Ovary (tissue), 9 donors: ENCODE data around the gene SLC9B2. TPM values are rescaled to one million over a fixed set of nuclear protein-coding genes. Genes with fewer than 3 reads are reported as not detected.

Source experiments
- DNase-seq, 5 donors: peaks; one replicate each; pipeline ENCODE4 v3.0.0-alpha.2; 2019 to 2020
- H3K27ac ChIP-seq, 2 donors: fragments of 200-600 bp; one replicate each; pipeline versions ENCODE4 v1.5.1 to v1.8.0; 2019 to 2022
- H3K27me3 ChIP-seq: fragments of 200-600 bp; one replicate; pipeline ENCODE4 v1.8.0; 2022
- H3K36me3 ChIP-seq: fragments of 200-600 bp; sonication (generic); one replicate; pipeline ENCODE4 v1.5.1; 2019
- H3K4me1 ChIP-seq: one replicate; pipeline ENCODE4 v1.8.1; 2013; ENCODE audit warnings: mild to moderate bottlenecking, moderate library complexity; ENCODE audit not compliant: insufficient read depth
- H3K4me3 ChIP-seq: fragments of 200-600 bp; sonication (generic); one replicate; pipeline ENCODE4 v1.5.1; 2017
- H3K9me3 ChIP-seq, 2 donors: fragments of 200-600 bp in 1 of 2; sonication (generic) in 1 of 2; one replicate each; pipeline versions ENCODE4 v1.5.1 to v1.8.1; 2013 to 2019; ENCODE audit warnings: mild to moderate bottlenecking in 1 of 2, moderate library complexity in 1 of 2
- EP300 ChIP-seq: sonication (generic); formaldehyde crosslinking; IDR thresholded peaks from one replicate; pipeline ENCODE4 v1.6.1; 2017; ENCODE audit warnings: antibody characterized with exemption
- POLR2A ChIP-seq: fragments of 450-650 bp; IDR thresholded peaks from one replicate; pipeline ENCODE4 v1.6.1; 2017; ENCODE audit warnings: antibody characterized with exemption, mild to moderate bottlenecking, moderate library complexity
- WGBS, 3 donors: extraction: QIAGEN DNeasy Blood & Tissue Kit in 1 of 3; methylation state at CpG; one replicate each; pipeline versions ENCODE4 v1.1.5 to v1.1.7; 2013 to 2017; 5-methylcytosine and 5-hydroxymethylcytosine counted together
- intact Hi-C, 4 donors: fragments of 100-400 bp; cut with DNase I; formaldehyde crosslinking; loops; one replicate each; pipeline versions ENCODE4 v1.11.0 to v1.15.1; 2022 to 2023
- polyA plus RNA-seq, 2 donors: library from polyadenylated mRNA; stranded (reverse); fragments of 200-250 nt in 1 of 2; fragments of 350-450 nt in 1 of 2; fragmentation: Illumina TruSeq in 1 of 2; extraction: RNeasy Lipid Tissue Mini Kit (QIAGEN cat#74804) in 1 of 2; gene quantifications; one replicate each; pipeline ENCODE4 v1.2.3, GENCODE V29; 2013 to 2014
- total RNA-seq, 7 donors: library from RNA; depleted of rRNA in 2 of 7; stranded (reverse); fragments of >200 nt in 2 of 7; fragmentation: NEBNext Ultra II Directional in 3 of 7; extraction: Animal tissue kit (Norgen Biotek cat#: 25700) in 3 of 7; gene quantifications; one replicate each; pipeline versions ENCODE4 v1.1.0 to v1.2.4, GENCODE V29; 2016 to 2023
- TF ChIP-seq, protein P1 (sequence below), 3 donors: fragments of 450-650 bp in 2 of 3; fragments of 200-600 bp in 1 of 3; IDR thresholded peaks; one replicate each; pipeline versions ENCODE4 v1.5.1 to v1.8.0; 2016 to 2022; ENCODE audit warnings: antibody characterized with exemption in 3 of 3, mild to moderate bottlenecking in 1 of 3
- donor health status: DM: no; HTN: no; CAD: no; lungs with moderate emphysema.
- donor health status: DM: no; HTN: no; CAD: no.
- donor health status: Bipolar disorder and iron deficiency.
- donor health status: DM: yes; HTN: yes; CAD: no.
- donor health status: DM: no; HTN: no; CAD: no.
- donor health status: DM: yes; HTN: yes; CAD: no.

SLC9B2 gene
- total and polyA plus RNA-seq, 9 donors, result 11.0 to 19.2 (median 17.0) TPM

GRCh38 chr4:103032574-103032973 lies 44.0 kb downstream of the SLC9B2 start:
- WGBS, 3 donors, result 65 to 80% (median 78%) methylated on average over 2 of the region's 2 CpGs
- no peaks in the 10 kb centered on the region for H3K27me3 ChIP-seq
- no peaks in the 10 kb centered on the region for H3K36me3 ChIP-seq
- intact Hi-C loops, result no loop called here
- DNase-seq, result no peak
- H3K4me1 ChIP-seq, result no peaks in the 10 kb centered on the region
- no peaks in the 10 kb centered on the region for H3K9me3 ChIP-seq
- H3K4me3 ChIP-seq, result no peak overlapping the region
- H3K27ac ChIP-seq, result no peak overlapping the region
- TF ChIP-seq EP300, result no peak
- TF ChIP-seq POLR2A, result no peak
- TF ChIP-seq, protein P1, sequence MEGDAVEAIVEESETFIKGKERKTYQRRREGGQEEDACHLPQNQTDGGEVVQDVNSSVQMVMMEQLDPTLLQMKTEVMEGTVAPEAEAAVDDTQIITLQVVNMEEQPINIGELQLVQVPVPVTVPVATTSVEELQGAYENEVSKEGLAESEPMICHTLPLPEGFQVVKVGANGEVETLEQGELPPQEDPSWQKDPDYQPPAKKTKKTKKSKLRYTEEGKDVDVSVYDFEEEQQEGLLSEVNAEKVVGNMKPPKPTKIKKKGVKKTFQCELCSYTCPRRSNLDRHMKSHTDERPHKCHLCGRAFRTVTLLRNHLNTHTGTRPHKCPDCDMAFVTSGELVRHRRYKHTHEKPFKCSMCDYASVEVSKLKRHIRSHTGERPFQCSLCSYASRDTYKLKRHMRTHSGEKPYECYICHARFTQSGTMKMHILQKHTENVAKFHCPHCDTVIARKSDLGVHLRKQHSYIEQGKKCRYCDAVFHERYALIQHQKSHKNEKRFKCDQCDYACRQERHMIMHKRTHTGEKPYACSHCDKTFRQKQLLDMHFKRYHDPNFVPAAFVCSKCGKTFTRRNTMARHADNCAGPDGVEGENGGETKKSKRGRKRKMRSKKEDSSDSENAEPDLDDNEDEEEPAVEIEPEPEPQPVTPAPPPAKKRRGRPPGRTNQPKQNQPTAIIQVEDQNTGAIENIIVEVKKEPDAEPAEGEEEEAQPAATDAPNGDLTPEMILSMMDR (IDR thresholded peaks at IDR 0.05), result no peak

- TF ChIP-seq POLR2A (no peak), EP300 (no peak)
- TF ChIP-seq, protein P1 (IDR thresholded peaks at IDR 0.05), result no peak
- H3K27me3 ChIP-seq, result no peaks in the 10 kb centered on the region
These were observed 45.8 kb downstream of the SLC9B2 start for GRCh38 chr4:103030791-103031190.

DNA sequence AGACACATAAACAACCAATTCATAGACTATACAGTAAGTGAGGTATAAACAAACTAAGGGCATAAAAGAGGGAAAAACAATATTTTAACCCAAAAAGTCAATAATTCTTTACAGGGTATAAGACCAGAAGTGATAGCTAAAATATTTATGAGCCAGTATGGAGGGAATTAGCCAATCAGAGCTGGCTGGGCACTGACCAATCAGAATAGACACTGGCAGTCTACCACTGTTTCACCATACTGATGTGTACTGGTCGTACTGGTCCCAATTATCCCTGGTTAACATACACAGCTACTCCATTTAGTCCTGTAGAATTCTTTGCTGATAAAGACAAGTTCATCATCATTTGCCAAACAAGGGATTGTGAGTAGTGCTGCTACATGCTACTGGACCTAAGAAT lies 47.3 kb downstream of the SLC9B2 start:
- Histone ChIP-seq H3K4me1 (no peaks in the 10 kb centered on the region), H3K27ac (no peak overlapping the region), H3K9me3 (no peaks in the 10 kb centered on the region), H3K27me3 (no peaks in the 10 kb centered on the region), H3K36me3 (no peaks in the 10 kb centered on the region), H3K4me3 (no peak overlapping the region)
- 90 to 94% (median 93%) methylated on average over 1 of the region's 1 CpG for whole genome bisulfite sequencing, 3 donors
- no peak for TF ChIP-seq POLR2A
- no peak for TF ChIP-seq EP300
- TF ChIP-seq, protein P1 (IDR thresholded peaks at IDR 0.05), result no peak
- intact Hi-C loops, result no loop called here
- DNase-seq, result no peak

More at GRCh38 chr4:103030791-103031190, 45.8 kb downstream of the SLC9B2 start:
- intact Hi-C loops, result no loop called here
- Histone ChIP-seq H3K4me3 (no peak overlapping the region), H3K9me3 (no peaks in the 10 kb centered on the region), H3K36me3 (no peaks in the 10 kb centered on the region), H3K27ac (no peak overlapping the region), H3K4me1 (no peaks in the 10 kb centered on the region)
- WGBS, 3 donors, result 92 to 98% (median 94%) methylated on average over 3 of the region's 3 CpGs
- DNase-seq, result no peak

GRCh38 chr4:103026868-103027267 lies 49.7 kb downstream of the SLC9B2 start:
- intact Hi-C loops, result no loop called here
- DNase-seq, result no peak
- H3K4me1 ChIP-seq, result no peaks in the 10 kb centered on the region
- no peak overlapping the region for H3K4me3 ChIP-seq
- no peaks in the 10 kb centered on the region for H3K27me3 ChIP-seq
- TF ChIP-seq POLR2A, result no peak
- no peak for TF ChIP-seq EP300
- TF ChIP-seq, protein P1 (IDR thresholded peaks at IDR 0.05), result no peak
- H3K36me3 ChIP-seq, result no peaks in the 10 kb centered on the region
- H3K27ac ChIP-seq, result no peak overlapping the region
- WGBS, 3 donors, result 92 to 100% (median 96%) methylated on average over 1 of the region's 1 CpG
- H3K9me3 ChIP-seq, result no peaks in the 10 kb centered on the region
